Body of pancreas (tissue), 4 donors: ENCODE results near the gene ENO3.
A peak's percentile ranks its signal among the peaks of the same experiment; 100 is the strongest.

Experiments
- POLR2A ChIP-seq, 3 donors: fragments of 450-650 bp; IDR thresholded peaks; one replicate each; pipeline ENCODE4 v1.6.1; 2016; ENCODE audit warnings: antibody characterized with exemption in 3 of 3, mild to moderate bottlenecking in 2 of 3
- TF ChIP-seq, protein P1 (sequence below), 7 experiments: fragments of 450-650 bp in 4 of 7; fragments of 200-600 bp in 3 of 7; sonication (generic) in 3 of 7; IDR thresholded peaks; one replicate each; pipeline ENCODE4 v1.5.1; 2016 to 2019; ENCODE audit warnings: antibody characterized with exemption in 7 of 7

- TF ChIP-seq POLR2A (IDR thresholded peaks at IDR 0.05) = peak in 1 of 3 donors; percentile 12
- TF ChIP-seq, protein P1, sequence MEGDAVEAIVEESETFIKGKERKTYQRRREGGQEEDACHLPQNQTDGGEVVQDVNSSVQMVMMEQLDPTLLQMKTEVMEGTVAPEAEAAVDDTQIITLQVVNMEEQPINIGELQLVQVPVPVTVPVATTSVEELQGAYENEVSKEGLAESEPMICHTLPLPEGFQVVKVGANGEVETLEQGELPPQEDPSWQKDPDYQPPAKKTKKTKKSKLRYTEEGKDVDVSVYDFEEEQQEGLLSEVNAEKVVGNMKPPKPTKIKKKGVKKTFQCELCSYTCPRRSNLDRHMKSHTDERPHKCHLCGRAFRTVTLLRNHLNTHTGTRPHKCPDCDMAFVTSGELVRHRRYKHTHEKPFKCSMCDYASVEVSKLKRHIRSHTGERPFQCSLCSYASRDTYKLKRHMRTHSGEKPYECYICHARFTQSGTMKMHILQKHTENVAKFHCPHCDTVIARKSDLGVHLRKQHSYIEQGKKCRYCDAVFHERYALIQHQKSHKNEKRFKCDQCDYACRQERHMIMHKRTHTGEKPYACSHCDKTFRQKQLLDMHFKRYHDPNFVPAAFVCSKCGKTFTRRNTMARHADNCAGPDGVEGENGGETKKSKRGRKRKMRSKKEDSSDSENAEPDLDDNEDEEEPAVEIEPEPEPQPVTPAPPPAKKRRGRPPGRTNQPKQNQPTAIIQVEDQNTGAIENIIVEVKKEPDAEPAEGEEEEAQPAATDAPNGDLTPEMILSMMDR (IDR thresholded peaks at IDR 0.05) = no peak
Measured at GRCh38 chr17:4944163-4944553, 6.8 kb upstream of the ENO3 start.
